B cell (primary cell): Measurements from ENCODE around the gene ZNF23. TPM values are rescaled to one million over a fixed set of nuclear protein-coding genes. Genes with fewer than 3 reads are reported as not detected.

ENCODE experiments used
- ATAC-seq: fragments of 200-7000 bp; cut with Tn5 transposase; one replicate; pipeline ENCODE4 v1.10.0; 2021; ENCODE audit warnings: low read depth, mild to moderate bottlenecking, moderate number of reproducible peaks, moderate library complexity
- CTCF ChIA-PET: fragments of 350-600 bp; sonication (Branson Sonifier 250); formaldehyde crosslinking; loops from one replicate; lab custom pipeline; 2021; ENCODE audit warnings: antibody characterized with exemption, inconsistent platforms; lab: Charles Lee
- POLR2A ChIA-PET: fragments of 350-600 bp; sonication (Branson Sonifier 250); formaldehyde crosslinking; loops from one replicate; lab custom pipeline; 2021; ENCODE audit warnings: antibody characterized with exemption; lab: Charles Lee
- DNase-seq: peaks from one replicate; pipeline ENCODE4 v3.0.0; 2013
- H2AFZ ChIP-seq: 2 replicates; pipeline ENCODE4 v1.6.1; 2012; ENCODE audit warnings: mild to moderate bottlenecking, low read depth, low read length; ENCODE audit not compliant: insufficient read depth, poor library complexity, severe bottlenecking
- H3K27ac ChIP-seq, 2 donors: 1 replicate in 1 of 2; 2 replicates in 1 of 2; pipeline ENCODE4 v1.5.1; 2012 to 2013; ENCODE audit warnings: low read length in 2 of 2, mild to moderate bottlenecking in 2 of 2, moderate library complexity in 1 of 2
- H3K27me3 ChIP-seq, 4 experiments: fragments of 200-600 bp in 1 of 4; sonication (generic) in 1 of 4; replicated peaks in 1 of 4; 1 replicate in 2 of 4; 2 replicates in 2 of 4; pipeline versions ENCODE4 v1.6.1 to v1.7.0; 2013 to 2016; ENCODE audit warnings: low read length in 3 of 4, mild to moderate bottlenecking in 2 of 4, mixed read lengths in 1 of 4, moderate library complexity in 1 of 4; ENCODE audit not compliant: insufficient read depth in 4 of 4, control insufficient read depth in 3 of 4; ENCODE audit errors: control extremely low read depth in 1 of 4
- H3K36me3 ChIP-seq, 2 experiments: replicated peaks in 1 of 2; 1 replicate in 1 of 2; 2 replicates in 1 of 2; pipeline versions ENCODE4 v1.6.1 to v1.7.1; 2013; ENCODE audit warnings: low read length in 1 of 2; ENCODE audit not compliant: insufficient read depth in 2 of 2, control insufficient read depth in 1 of 2; ENCODE audit errors: control extremely low read depth in 1 of 2, extremely low read depth in 1 of 2
- H3K4me1 ChIP-seq, 2 donors: fragments of 200-600 bp in 1 of 2; sonication (generic) in 1 of 2; 1 replicate in 1 of 2; 2 replicates in 1 of 2; pipeline versions ENCODE4 v1.5.1 to v1.6.1; 2013 to 2017; ENCODE audit warnings: low read length in 2 of 2; ENCODE audit not compliant: control insufficient read depth in 2 of 2, insufficient read depth in 2 of 2
- H3K4me2 ChIP-seq: replicated peaks from 2 replicates; pipeline ENCODE3; 2012; ENCODE audit warnings: mild to moderate bottlenecking, low read depth, low read length; ENCODE audit not compliant: poor library complexity, severe bottlenecking
- H3K4me3 ChIP-seq, 5 experiments: fragments of 200-600 bp in 1 of 5; sonication (generic) in 1 of 5; 1 replicate in 3 of 5; 2 replicates in 2 of 5; pipeline versions ENCODE4 v1.5.1 to v1.7.0; 2011 to 2016; ENCODE audit warnings: low read length in 4 of 5, mild to moderate bottlenecking in 4 of 5, low read depth in 2 of 5, control low read depth in 1 of 5, moderate library complexity in 1 of 5; ENCODE audit not compliant: insufficient read depth in 1 of 5; ENCODE audit errors: control extremely low read depth in 1 of 5, extremely low read depth in 1 of 5
- H3K79me2 ChIP-seq: fragments of 200-600 bp; sonication (generic); one replicate; pipeline ENCODE4 v1.6.0; 2016; ENCODE audit warnings: low read length; ENCODE audit not compliant: control insufficient read depth, insufficient read depth
- H3K9ac ChIP-seq: fragments of 200-600 bp; sonication (generic); 2 replicates; pipeline ENCODE4 v1.6.1; 2017; ENCODE audit warnings: mild to moderate bottlenecking, low read length, moderate library complexity
- H3K9me3 ChIP-seq, 3 donors: one replicate each; pipeline versions ENCODE4 v1.6.1 to v1.7.1; 2013; ENCODE audit warnings: low read length in 2 of 3; ENCODE audit not compliant: control insufficient read depth in 2 of 3, insufficient read depth in 1 of 3; ENCODE audit errors: control extremely low read depth in 1 of 3
- H4K20me1 ChIP-seq: 2 replicates; pipeline ENCODE4 v1.6.0; 2012; ENCODE audit warnings: mild to moderate bottlenecking, low read length; ENCODE audit not compliant: insufficient read depth, control insufficient read depth, poor library complexity, severe bottlenecking
- H3K27ac Mint-ChIP-seq: one replicate; pipeline ENCODE4 v1.8.0; 2021; ENCODE audit warnings: mixed read lengths
- H3K27me3 Mint-ChIP-seq: one replicate; pipeline ENCODE4 v1.8.0; 2021; ENCODE audit warnings: mixed read lengths
- H3K4me1 Mint-ChIP-seq: one replicate; pipeline ENCODE4 v1.8.0; 2021; ENCODE audit warnings: mixed read lengths
- H3K4me3 Mint-ChIP-seq: one replicate; pipeline ENCODE4 v1.8.0; 2021; ENCODE audit warnings: mixed read lengths
- H3K9me3 Mint-ChIP-seq: one replicate; pipeline ENCODE4 v1.8.0; 2022; ENCODE audit warnings: mixed read lengths; ENCODE audit not compliant: insufficient read depth
- CTCF ChIP-seq: fragments of 200-600 bp; IDR thresholded peaks from one replicate; pipeline ENCODE4 v1.8.0; 2022; ENCODE audit warnings: antibody characterized with exemption, mild to moderate bottlenecking
- EZH2 ChIP-seq: IDR thresholded peaks from 2 replicates; pipeline ENCODE4 v1.6.1; 2012; ENCODE audit warnings: borderline replicate concordance, low read depth, mild to moderate bottlenecking, moderate library complexity, low read length; ENCODE audit not compliant: insufficient read depth, poor library complexity, severe bottlenecking
- WGBS: methylation state at CpG from one replicate; pipeline ENCODE4 v1.1.5; 2013; ENCODE audit warnings: missing lambda C conversion rate; ENCODE audit not compliant: insufficient coverage; 5-methylcytosine and 5-hydroxymethylcytosine counted together
- intact Hi-C: fragments of 100-400 bp; cut with micrococcal nuclease; formaldehyde crosslinking; loops from one replicate; pipeline ENCODE4 v1.10.0; 2022
- polyA plus RNA-seq: library from polyadenylated mRNA; depleted of rRNA; stranded (reverse); fragments of >200 nt; gene quantifications from 2 replicates; pipeline ENCODE4 v1.2.3, GENCODE V29; 2012
- total RNA-seq, 2 donors: library from RNA; stranded (reverse); fragments of 120-200 nt in 1 of 2; gene quantifications; 1 replicate in 1 of 2; 2 replicates in 1 of 2; pipeline versions ENCODE4 v1.2.3 to v1.2.4, GENCODE V29; 2013 to 2022

Gene ZNF23
- total and polyA plus RNA-seq, 2 donors (not counting 1 experiment from before 2014, with no cell fraction given): 8.4 to 15.0 TPM

- ChIA-PET CTCF (interaction anchor here (1.2 to 6.1 kb wide), 3 partner anchors 9 to 120 kb away, joined by 4 to 27 read pairs (median 5); no protein-coding TSS in a partner anchor), POLR2A (no interaction called here)
- Histone ChIP-seq H3K9ac (no peak overlapping the region), H3K4me1 (no peaks in the 10 kb centered on the region), H2AFZ (no peak overlapping the region), H3K27me3 (no peaks in the 10 kb centered on the region), H4K20me1 (no peaks in the 10 kb centered on the region), H3K27ac (no peak overlapping the region), H3K4me2 (no peak overlapping the region), H3K4me3 (no peak overlapping the region), H3K79me2 (no peaks in the 10 kb centered on the region), H3K9me3 (no peaks in the 10 kb centered on the region), H3K36me3 (no peaks in the 10 kb centered on the region)
- H3K27ac Mint-ChIP-seq: no peak overlapping the region
- H3K4me3 Mint-ChIP-seq: no peak overlapping the region
- DNase-seq: no peak
- no peaks in the 10 kb centered on the region for H3K4me1 Mint-ChIP-seq
- TF ChIP-seq CTCF (no peak), EZH2 (no peak)
- intact Hi-C loops: no loop called here
- peaks cover 16% of the 10 kb centered on the region for H3K27me3 Mint-ChIP-seq
- no peaks in the 10 kb centered on the region for H3K9me3 Mint-ChIP-seq
- no peak for ATAC-seq
- 100% methylated on average over 1 of the region's 3 CpGs for WGBS
These were observed 29.0 kb upstream of the ZNF23 start for GRCh38 chr16:71491054-71491453.

GRCh38 chr16:71490361-71490760, 28.3 kb upstream of the ZNF23 start:
- intact Hi-C loops: no loop called here
- H3K4me2 ChIP-seq: no peak overlapping the region
- H3K4me1 ChIP-seq: no peaks in the 10 kb centered on the region
- Mint-ChIP-seq H3K4me1 (no peaks in the 10 kb centered on the region), H3K27ac (no peak overlapping the region), H3K9me3 (no peaks in the 10 kb centered on the region), H3K27me3 (peaks cover 16% of the 10 kb centered on the region), H3K4me3 (no peak overlapping the region)
- no peak for ATAC-seq
- CTCF ChIA-PET: interaction anchor here (0.7 to 6.1 kb wide), 5 partner anchors 10 to 121 kb away, joined by 3 to 27 read pairs (median 4); partner anchors contain the start of gene CHST4
- no peak overlapping the region for H2AFZ ChIP-seq
- POLR2A ChIA-PET: no interaction called here
- no peaks in the 10 kb centered on the region for H3K36me3 ChIP-seq
- no peak overlapping the region for H3K27ac ChIP-seq
- H3K9me3 ChIP-seq: no peaks in the 10 kb centered on the region
- H3K27me3 ChIP-seq: no peaks in the 10 kb centered on the region
- TF ChIP-seq CTCF (no peak), EZH2 (no peak)
- no peak overlapping the region for H3K4me3 ChIP-seq
- no peaks in the 10 kb centered on the region for H3K79me2 ChIP-seq
- DNase-seq: no peak
- no peaks in the 10 kb centered on the region for H4K20me1 ChIP-seq
- no peak overlapping the region for H3K9ac ChIP-seq
